Measurements from ENCODE around the gene HOXB1. TPM values are rescaled to one million over a fixed set of nuclear protein-coding genes. Genes with fewer than 3 reads are reported as not detected.

HOXB1 gene
- total and polyA plus RNA-seq, 2 experiments from 2014 or later = not detected

DNA sequence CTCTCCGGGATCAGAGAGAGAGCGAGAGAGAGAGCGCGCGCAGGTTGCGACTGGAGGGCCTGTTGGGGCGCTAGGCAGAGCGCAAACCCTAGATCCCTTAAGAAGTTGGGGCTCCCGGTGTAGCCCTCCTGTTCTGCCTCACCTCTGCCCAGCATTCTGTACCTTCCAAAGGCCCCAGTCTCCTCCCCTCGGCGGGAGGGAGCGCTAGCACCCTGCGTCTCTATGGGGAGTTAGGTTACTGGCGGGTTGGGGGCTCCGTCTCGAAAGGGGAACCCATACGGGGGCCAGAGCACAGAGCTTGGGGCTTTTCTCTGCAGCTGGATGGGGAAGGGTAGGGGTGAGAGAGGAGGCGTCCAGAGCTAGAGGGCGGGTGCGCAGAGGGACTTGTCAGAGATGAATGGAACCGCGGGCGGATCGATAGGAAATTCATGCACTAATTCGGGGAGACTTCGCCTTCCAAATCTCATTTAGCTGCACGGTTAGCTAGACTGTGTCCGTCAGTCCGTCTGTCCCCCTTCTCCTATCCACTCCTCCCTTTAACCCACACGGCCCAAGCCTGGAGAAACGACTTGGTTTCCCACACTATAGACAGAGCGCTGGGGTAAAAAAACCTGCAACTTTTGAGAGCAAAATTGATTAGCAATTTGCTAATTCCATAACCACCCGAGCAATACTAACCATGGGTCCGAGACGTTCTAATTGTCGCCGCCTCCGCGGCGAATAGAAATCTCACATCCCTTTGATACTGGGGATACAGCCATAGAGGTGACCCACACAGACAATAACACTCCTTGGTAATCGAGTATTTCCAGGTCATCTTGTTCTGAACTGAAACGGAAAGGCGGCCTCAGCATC, 48.0 kb upstream of the HOXB1 start:
- H2AFZ ChIP-seq = no peak overlapping the region
- Mint-ChIP-seq H3K4me1 (peaks cover 31% of the 10 kb centered on the region), H3K27me3 (ENCODE audit: insufficient read depth, low read depth, poor library complexity) (peaks cover 59% of the 10 kb centered on the region), H3K4me3 (peak overlapping the region; percentile 21; the same call in 2 of the 3 replicates), H3K27ac (no peak overlapping the region), H3K9me3 (peaks cover 10% of the 10 kb centered on the region), H3K36me3 (ENCODE audit: low read depth) (no peaks in the 10 kb centered on the region)
- H3K4me2 ChIP-seq = peak overlapping the region; percentile 66
- H3K4me3 ChIP-seq = peak overlapping the region; percentile 42
- peaks cover 62% of the 10 kb centered on the region for H4K20me1 ChIP-seq (replicated peaks; ENCODE audit: insufficient read depth)
- no peaks in the 10 kb centered on the region for H3K9me2 ChIP-seq (ENCODE audit: insufficient read depth)
- H3K79me2 ChIP-seq (replicated peaks; ENCODE audit: insufficient read depth) = no peaks in the 10 kb centered on the region
- H3K36me3 ChIP-seq (ENCODE audit: insufficient read depth) = no peaks in the 10 kb centered on the region
- peak; percentile 19 for ATAC-seq
- H3F3A ChIP-seq (replicated peaks; ENCODE audit: low read depth) = peaks cover 57% of the 10 kb centered on the region
- peaks cover 59% of the 10 kb centered on the region for H3K4me1 ChIP-seq (ENCODE audit: insufficient read depth)
- no peak overlapping the region for H3K27ac ChIP-seq (ENCODE audit: low read depth)
- TF ChIP-seq EZH2phosphoT487 (IDR thresholded peaks at IDR 0.05; ENCODE audit: unreplicated experiment) (no peak), EZH2 (IDR thresholded peaks at IDR 0.05; ENCODE audit: low read depth, unreplicated experiment) (peak; percentile 92)
- TF ChIP-seq, protein P1, sequence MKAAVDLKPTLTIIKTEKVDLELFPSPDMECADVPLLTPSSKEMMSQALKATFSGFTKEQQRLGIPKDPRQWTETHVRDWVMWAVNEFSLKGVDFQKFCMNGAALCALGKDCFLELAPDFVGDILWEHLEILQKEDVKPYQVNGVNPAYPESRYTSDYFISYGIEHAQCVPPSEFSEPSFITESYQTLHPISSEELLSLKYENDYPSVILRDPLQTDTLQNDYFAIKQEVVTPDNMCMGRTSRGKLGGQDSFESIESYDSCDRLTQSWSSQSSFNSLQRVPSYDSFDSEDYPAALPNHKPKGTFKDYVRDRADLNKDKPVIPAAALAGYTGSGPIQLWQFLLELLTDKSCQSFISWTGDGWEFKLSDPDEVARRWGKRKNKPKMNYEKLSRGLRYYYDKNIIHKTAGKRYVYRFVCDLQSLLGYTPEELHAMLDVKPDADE (IDR thresholded peaks at IDR 0.05) = no peak
- peaks cover 100% of the 10 kb centered on the region for H3K27me3 ChIP-seq (ENCODE audit: insufficient read depth)
- DNase-seq (ENCODE audit: low spot score) = no peak

DNA sequence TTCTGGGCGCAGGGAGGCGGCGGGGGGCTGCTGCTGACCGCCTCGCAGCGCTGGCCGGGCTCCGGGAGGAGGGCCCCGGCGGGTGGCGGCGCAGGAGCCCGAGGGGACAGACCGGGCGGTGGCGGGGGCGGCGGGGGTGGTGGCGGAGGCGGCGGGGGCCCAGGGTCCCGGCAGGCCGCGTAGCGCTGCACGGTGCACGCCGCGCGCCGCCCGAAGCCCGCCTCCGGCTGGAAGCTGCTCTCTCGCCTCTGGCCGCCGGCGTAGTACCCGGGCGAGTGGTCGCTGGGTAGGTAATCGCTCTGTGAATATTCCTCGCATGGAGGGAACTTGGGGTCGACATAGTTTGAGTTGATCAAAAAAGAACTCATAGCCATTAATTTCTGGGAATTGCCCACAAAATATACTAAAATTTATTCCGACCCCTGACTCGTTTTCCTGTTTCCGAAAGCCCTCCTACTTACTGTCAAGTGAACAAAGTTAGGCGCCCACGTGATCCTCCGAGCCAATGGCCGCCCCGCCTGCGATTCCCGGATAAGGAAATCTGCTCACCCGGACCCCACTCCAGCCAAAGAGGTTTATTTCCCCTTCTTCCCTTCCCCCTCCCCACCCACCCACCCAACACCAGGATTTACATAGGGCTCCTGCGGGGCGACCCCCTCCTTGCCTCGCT, 47.3 kb upstream of the HOXB1 start, which contains the start of gene HOXB4:
Gene HOXB4, minus strand, starts transcription at position 405 of the 670 bp plus-strand sequence. Its CDS starts 31 bp downstream, at position 374.
- H3K4me3 Mint-ChIP-seq = peak within 1 kb of the TSS; percentile 64
- H3K9me2 ChIP-seq (ENCODE audit: insufficient read depth) = no peaks in the 10 kb centered on the region
- H3K9me3 Mint-ChIP-seq = peaks cover 10% of the 10 kb centered on the region
- peaks cover 66% of the 10 kb centered on the region for H3K4me1 ChIP-seq (ENCODE audit: insufficient read depth)
- peak within 1 kb of the TSS; percentile 66 for H3K4me2 ChIP-seq
- H3K79me2 ChIP-seq (replicated peaks; ENCODE audit: insufficient read depth) = no peaks in the 10 kb centered on the region
- peak within 1 kb of the TSS; percentile 42 for H3K4me3 ChIP-seq
- H3K27me3 Mint-ChIP-seq (ENCODE audit: insufficient read depth, low read depth, poor library complexity) = peaks cover 51% of the 10 kb centered on the region
- no peak within 1 kb of the TSS for H2AFZ ChIP-seq
- ATAC-seq = peak; percentile 20
- H3K27me3 ChIP-seq (ENCODE audit: insufficient read depth) = peaks cover 100% of the 10 kb centered on the region
- no peak within 1 kb of the TSS for H3K27ac Mint-ChIP-seq
- no peaks in the 10 kb centered on the region for H3K36me3 Mint-ChIP-seq (ENCODE audit: low read depth)
- peaks cover 60% of the 10 kb centered on the region for H3F3A ChIP-seq (replicated peaks; ENCODE audit: low read depth)
- H3K27ac ChIP-seq (ENCODE audit: low read depth) = no peak within 1 kb of the TSS
- peak; percentile 60 for TF ChIP-seq EZH2 (IDR thresholded peaks at IDR 0.05; ENCODE audit: low read depth, unreplicated experiment)
- no peak for TF ChIP-seq EZH2phosphoT487 (IDR thresholded peaks at IDR 0.05; ENCODE audit: unreplicated experiment)
- peaks cover 59% of the 10 kb centered on the region for H4K20me1 ChIP-seq (replicated peaks; ENCODE audit: insufficient read depth)
- DNase-seq (ENCODE audit: low spot score) = peak; percentile 85
- H3K36me3 ChIP-seq (ENCODE audit: insufficient read depth) = no peaks in the 10 kb centered on the region
- H3K4me1 Mint-ChIP-seq = peaks cover 31% of the 10 kb centered on the region

DNA sequence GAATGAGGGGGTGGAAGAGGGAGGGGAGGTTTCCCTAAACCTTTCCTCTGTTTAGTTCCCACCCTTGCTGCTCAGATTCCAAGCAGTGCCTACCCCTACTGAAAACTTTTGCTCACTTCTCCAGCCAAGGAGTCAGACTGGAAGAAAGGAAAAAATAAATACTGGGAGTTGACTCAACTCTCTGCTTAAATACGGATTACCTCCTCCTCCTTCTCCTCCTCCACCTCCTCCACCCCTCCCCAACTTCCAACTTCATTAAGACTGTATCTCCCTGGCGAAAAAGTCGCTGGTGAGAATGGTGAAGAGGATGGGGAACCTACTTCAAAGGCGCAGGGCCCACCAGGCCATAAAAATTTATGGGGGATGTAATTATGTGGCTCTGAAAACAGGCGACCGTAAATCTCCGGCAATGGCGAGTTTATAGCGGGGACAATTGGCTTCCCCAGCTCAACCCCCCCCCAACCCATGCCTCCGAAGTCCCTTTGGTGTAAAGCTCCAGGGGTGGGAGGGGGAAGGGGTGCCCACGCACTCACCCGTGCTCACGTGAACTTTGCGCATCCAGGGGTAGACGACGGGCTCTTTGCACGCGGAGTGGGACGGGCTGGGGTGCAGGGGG, 46.6 kb upstream of the HOXB1 start:
- DNase-seq (ENCODE audit: low spot score) = no peak
- Histone ChIP-seq H3K27me3 (ENCODE audit: insufficient read depth) (peaks cover 100% of the 10 kb centered on the region), H3K4me1 (ENCODE audit: insufficient read depth) (peaks cover 61% of the 10 kb centered on the region), H2AFZ (no peak overlapping the region), H3K9me2 (ENCODE audit: insufficient read depth) (no peaks in the 10 kb centered on the region), H3K4me3 (peak overlapping the region; percentile 23; the same call in 1 of the 2 replicates), H4K20me1 (replicated peaks; ENCODE audit: insufficient read depth) (peaks cover 59% of the 10 kb centered on the region), H3F3A (replicated peaks; ENCODE audit: low read depth) (peaks cover 67% of the 10 kb centered on the region), H3K27ac (ENCODE audit: low read depth) (no peak overlapping the region), H3K36me3 (ENCODE audit: insufficient read depth) (no peaks in the 10 kb centered on the region), H3K79me2 (replicated peaks; ENCODE audit: insufficient read depth) (no peaks in the 10 kb centered on the region), H3K4me2 (peak overlapping the region; percentile 62)
- H3K4me3 Mint-ChIP-seq = peak overlapping the region; percentile 52
- ATAC-seq = no peak
- TF ChIP-seq, protein P1 (IDR thresholded peaks at IDR 0.05) = no peak
- TF ChIP-seq EZH2 (IDR thresholded peaks at IDR 0.05; ENCODE audit: low read depth, unreplicated experiment) = peak; percentile 97
- H3K36me3 Mint-ChIP-seq (ENCODE audit: low read depth) = no peaks in the 10 kb centered on the region
- peaks cover 31% of the 10 kb centered on the region for H3K4me1 Mint-ChIP-seq
- H3K27me3 Mint-ChIP-seq (ENCODE audit: insufficient read depth, low read depth, poor library complexity) = peaks cover 45% of the 10 kb centered on the region
- peaks cover 10% of the 10 kb centered on the region for H3K9me3 Mint-ChIP-seq
- H3K27ac Mint-ChIP-seq = no peak overlapping the region

Data from GM23338 (cell line).